ENCODE measurements around the gene CR1.
"Not testable (repeated sequence)": the region's sequence is repeated elsewhere in the genome, so short reads cannot be mapped to it uniquely, and the experiment has no call there.

CR1 gene

GRCh38 chr1:207682872-207683434, 187.0 kb downstream of the CR1 start:
- not testable (repeated sequence) for DNase-seq

DNA sequence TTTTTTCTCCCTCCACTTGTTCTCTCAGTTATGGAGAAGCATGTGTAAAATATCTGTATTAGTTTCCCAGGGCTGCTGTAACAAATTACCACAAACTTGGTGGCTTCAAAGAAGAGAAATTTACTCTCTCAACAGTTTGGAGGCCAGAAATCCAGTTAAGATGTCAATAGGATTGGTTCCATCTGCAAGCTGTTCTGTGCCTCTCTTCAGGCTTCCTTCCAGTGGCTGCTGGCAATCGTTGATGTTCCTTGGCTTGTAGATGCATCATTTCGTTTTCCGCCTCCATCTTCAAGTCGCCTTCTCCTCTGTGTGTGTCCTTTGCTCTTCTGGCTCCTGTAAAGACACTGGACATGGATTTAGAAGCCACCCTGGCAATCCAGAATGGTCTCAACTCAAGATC, 194.6 kb downstream of the CR1 start:
- not testable (repeated sequence) for DNase-seq

DNA sequence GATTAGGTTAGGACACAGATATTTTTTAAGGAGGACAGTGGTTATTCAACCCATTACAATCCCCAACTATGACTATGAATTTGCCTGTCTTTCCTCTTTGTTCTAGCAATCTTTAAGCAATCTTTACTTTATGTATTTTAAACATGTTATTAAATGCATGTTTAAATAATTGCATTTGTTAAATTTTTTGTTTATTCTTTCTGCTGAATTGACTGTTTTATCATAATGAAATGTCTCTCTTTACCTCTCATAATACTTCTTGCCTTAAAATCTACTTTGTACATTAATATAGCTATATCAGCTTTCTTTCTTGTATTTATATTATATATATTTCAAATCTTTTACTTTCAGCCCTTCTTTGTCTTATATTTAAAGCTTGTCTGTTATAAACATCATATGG, 195.1 kb downstream of the CR1 start:
- DNase-seq, result no peak

All from activated naive CD4-positive, alpha-beta T cell treated with Interleukin-2 at 50 U/mL for 16 hours (primary cell).